Measurements from ENCODE around the gene JAG2. TPM values are rescaled to one million over a fixed set of nuclear protein-coding genes. Genes with fewer than 3 reads are reported as not detected.

JAG2 gene
- 10 to 100 TPM in 2 of 3 donors, 1 to 10 TPM in 1; 4.2 to 15.4 (median 13.1) TPM for total RNA-seq

- Histone ChIP-seq H3K36me3 (no peaks in the 10 kb centered on the region), H3K4me1 (no peaks in the 10 kb centered on the region), H3K4me3 (peak within 1 kb of the TSS; percentile 33 to 69 (median 56)), H3K9me3 (no peaks in the 10 kb centered on the region), H3K27me3 (peaks cover 0 to 10% of the 10 kb centered on the region in 2 donors), H3K27ac (peak within 1 kb of the TSS in 1 of 2 donors; percentile 71)
- DNase-seq (ENCODE audit: low spot score in 2 of 2) = no peak
- TF ChIP-seq POLR2AphosphoS5 (IDR thresholded peaks at IDR 0.05) (no peak), CTCF (IDR thresholded peaks at IDR 0.05) (no peak), POLR2A (IDR thresholded peaks at IDR 0.05) (no peak)
- intact Hi-C loops (cut with DNase I; ENCODE audit: low total_unique reads) = loop anchor here (5.0 kb wide), 1 partner anchor 76 kb away; no protein-coding TSS in a partner anchor
Observed at GRCh38 chr14:105168496-105168978, at the start of gene JAG2. Gene JAG2 (minus strand): TSS chr14:105168776. CDS start chr14:105168420, 356 bp downstream.

- DNase-seq (ENCODE audit: low spot score in 2 of 2) = no peak
- H3K36me3 ChIP-seq = no peaks in the 10 kb centered on the region
- no peak for TF ChIP-seq POLR2A (IDR thresholded peaks at IDR 0.05)
- TF ChIP-seq POLR2AphosphoS5 (IDR thresholded peaks at IDR 0.05) = no peak
- no peak for TF ChIP-seq CTCF (IDR thresholded peaks at IDR 0.05)
- no peak overlapping the region for H3K27ac ChIP-seq
- intact Hi-C loops (cut with DNase I; ENCODE audit: low total_unique reads) = loop anchor here (10.0 kb wide), 1 partner anchor 127 kb away; no protein-coding TSS in a partner anchor
- no peaks in the 10 kb centered on the region for H3K27me3 ChIP-seq
- H3K4me1 ChIP-seq = no peaks in the 10 kb centered on the region
- H3K4me3 ChIP-seq = no peak overlapping the region
- no peaks in the 10 kb centered on the region for H3K9me3 ChIP-seq
Observed at GRCh38 chr14:105217774-105218173, 49.2 kb upstream of the JAG2 start.

- Histone ChIP-seq H3K36me3 (no peaks in the 10 kb centered on the region), H3K4me1 (no peaks in the 10 kb centered on the region), H3K27me3 (no peaks in the 10 kb centered on the region), H3K4me3 (no peak overlapping the region), H3K27ac (no peak overlapping the region), H3K9me3 (no peaks in the 10 kb centered on the region)
- TF ChIP-seq POLR2AphosphoS5 (IDR thresholded peaks at IDR 0.05) = no peak
- TF ChIP-seq POLR2A (IDR thresholded peaks at IDR 0.05) = no peak
- TF ChIP-seq CTCF (IDR thresholded peaks at IDR 0.05) = no peak
- intact Hi-C loops (cut with DNase I; ENCODE audit: low total_unique reads) = loop anchor here (10.0 kb wide), 1 partner anchor 128 kb away; no protein-coding TSS in a partner anchor
- DNase-seq (ENCODE audit: low spot score in 2 of 2) = no peak
Observed at GRCh38 chr14:105216490-105217247, 48.1 kb upstream of the JAG2 start.

DNA sequence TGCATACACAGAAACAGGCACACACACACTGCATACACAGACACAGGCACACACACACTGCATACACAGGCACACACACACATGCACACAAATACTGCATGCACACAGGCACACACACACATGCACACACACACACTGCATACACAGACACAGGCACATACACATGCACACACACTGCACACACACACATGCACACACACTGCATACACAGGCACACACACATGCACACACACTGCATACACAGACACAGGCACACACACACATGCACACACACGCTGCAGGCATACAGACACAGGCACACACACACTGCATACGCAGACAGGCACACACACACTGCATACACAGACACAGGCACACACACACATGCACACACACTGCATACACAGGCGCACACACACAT, 47.0 kb upstream of the JAG2 start:
- no peak for TF ChIP-seq POLR2A (IDR thresholded peaks at IDR 0.05)
- no peak for TF ChIP-seq POLR2AphosphoS5 (IDR thresholded peaks at IDR 0.05)
- no peak for TF ChIP-seq CTCF (IDR thresholded peaks at IDR 0.05)
- no peaks in the 10 kb centered on the region for H3K4me1 ChIP-seq
- intact Hi-C loops (cut with DNase I; ENCODE audit: low total_unique reads) = loop anchor here (10.0 kb wide), 1 partner anchor 129 kb away; no protein-coding TSS in a partner anchor

GRCh38 chr14:105214324-105214915, 45.8 kb upstream of the JAG2 start:
- Histone ChIP-seq H3K4me3 (no peak overlapping the region), H3K27me3 (no peaks in the 10 kb centered on the region), H3K36me3 (no peaks in the 10 kb centered on the region), H3K4me1 (no peaks in the 10 kb centered on the region), H3K27ac (no peak overlapping the region), H3K9me3 (no peaks in the 10 kb centered on the region)
- DNase-seq (ENCODE audit: low spot score in 2 of 2) = no peak
- intact Hi-C loops (cut with DNase I; ENCODE audit: low total_unique reads) = loop anchor here (10.0 kb wide), 1 partner anchor 130 kb away; no protein-coding TSS in a partner anchor
- TF ChIP-seq POLR2AphosphoS5 (IDR thresholded peaks at IDR 0.05) (no peak), CTCF (IDR thresholded peaks at IDR 0.05) (no peak), POLR2A (IDR thresholded peaks at IDR 0.05) (no peak)

More for the DNA sequence above, 47.0 kb upstream of the JAG2 start:
- H3K27me3 ChIP-seq = no peaks in the 10 kb centered on the region
- H3K27ac ChIP-seq = no peak overlapping the region
- no peak for DNase-seq (ENCODE audit: low spot score in 2 of 2)
- no peaks in the 10 kb centered on the region for H3K36me3 ChIP-seq
- H3K4me3 ChIP-seq = no peak overlapping the region
- H3K9me3 ChIP-seq = no peaks in the 10 kb centered on the region

Measured in breast epithelium (tissue), 4 donors.